WTC11 (cell line): ENCODE measurements around the gene SYNJ2. TPM values are rescaled to one million over a fixed set of nuclear protein-coding genes. Genes with fewer than 3 reads are reported as not detected.

Experiments
- ATAC-seq: fragments of 200-7000 bp; cut with Tn5 transposase; 2 replicates; pipeline ENCODE4 v1.10.0; 2021; ENCODE audit warnings: mild to moderate bottlenecking, moderate library complexity
- CTCF ChIA-PET: fragments of 300-600 bp; sonication (Branson Sonifier 250); formaldehyde crosslinking; loops from one replicate; lab custom pipeline; 2021; ENCODE audit warnings: antibody characterized with exemption; lab: Charles Lee
- POLR2A ChIA-PET: fragments of 350-600 bp; sonication (Branson Sonifier 250); formaldehyde crosslinking; loops from one replicate; lab custom pipeline; 2021; ENCODE audit warnings: antibody characterized with exemption; lab: Charles Lee
- DNase-seq: peaks from one replicate; pipeline ENCODE4 v3.0.0; 2021; ENCODE audit warnings: low spot score
- H3K27ac Mint-ChIP-seq: 2 replicates; pipeline ENCODE4 v1.8.0; 2021; ENCODE audit warnings: mixed read lengths
- H3K27me3 Mint-ChIP-seq: 2 replicates; pipeline ENCODE4 v1.8.0; 2021; ENCODE audit warnings: low read depth, mild to moderate bottlenecking, moderate library complexity, mixed read lengths
- H3K36me3 Mint-ChIP-seq: 2 replicates; pipeline ENCODE4 v1.8.0; 2021; ENCODE audit warnings: mixed read lengths
- H3K4me1 Mint-ChIP-seq: 2 replicates; pipeline ENCODE4 v1.8.0; 2022; ENCODE audit warnings: mixed read lengths
- H3K4me3 Mint-ChIP-seq: 2 replicates; pipeline ENCODE4 v1.8.0; 2021; ENCODE audit warnings: mild to moderate bottlenecking, moderate library complexity, mixed read lengths
- H3K9me3 Mint-ChIP-seq: 2 replicates; pipeline ENCODE4 v1.8.0; 2021; ENCODE audit warnings: mixed read lengths
- AR ChIP-seq: fragments of 250-450 bp; sonication (Bioruptor Pico); IDR thresholded peaks from 2 replicates; pipeline ENCODE4 v1.9.0; 2021; ENCODE audit warnings: mild to moderate bottlenecking
- ATF3 ChIP-seq: sonication (generic); formaldehyde crosslinking; conservative IDR thresholded peaks from 2 replicates; pipeline ENCODE4 v1.8.1; 2022; ENCODE audit warnings: mild to moderate bottlenecking, missing genetic modification reagents
- CBFB ChIP-seq: sonication (generic); formaldehyde crosslinking; IDR thresholded peaks from 2 replicates; pipeline ENCODE4 v1.8.1; 2022; ENCODE audit warnings: mild to moderate bottlenecking, low read depth, missing genetic modification reagents
- ESRRA ChIP-seq: sonication (generic); formaldehyde crosslinking; IDR thresholded peaks from 2 replicates; pipeline ENCODE4 v1.8.1; 2022; ENCODE audit warnings: mild to moderate bottlenecking, missing genetic modification reagents, borderline replicate concordance
- FOXK1 ChIP-seq: sonication (generic); formaldehyde crosslinking; IDR thresholded peaks from 2 replicates; pipeline ENCODE4 v1.8.0; 2022; ENCODE audit warnings: mild to moderate bottlenecking, moderate library complexity, missing genetic modification reagents
- FOXP1 ChIP-seq: sonication (generic); formaldehyde crosslinking; IDR thresholded peaks from 2 replicates; pipeline ENCODE4 v1.8.0; 2022; ENCODE audit warnings: missing genetic modification reagents, mild to moderate bottlenecking, moderate library complexity, borderline replicate concordance
- KAT7 ChIP-seq: sonication (generic); formaldehyde crosslinking; IDR thresholded peaks from 2 replicates; pipeline ENCODE4 v1.8.1; 2023; ENCODE audit warnings: missing genetic modification reagents, mild to moderate bottlenecking, borderline replicate concordance
- PREB ChIP-seq: sonication (generic); formaldehyde crosslinking; IDR thresholded peaks from 2 replicates; pipeline ENCODE4 v1.8.1; 2022; ENCODE audit warnings: mild to moderate bottlenecking, missing genetic modification reagents, moderate library complexity, borderline replicate concordance
- PRRX2 ChIP-seq: fragments of 250-450 bp; sonication (Bioruptor Pico); IDR thresholded peaks from 2 replicates; pipeline ENCODE4 v1.8.0; 2021; ENCODE audit warnings: mild to moderate bottlenecking
- SOX15 ChIP-seq: fragments of 250-450 bp; sonication (Bioruptor Pico); IDR thresholded peaks from 2 replicates; pipeline ENCODE4 v1.9.0; 2021; ENCODE audit warnings: mild to moderate bottlenecking
- TEAD4 ChIP-seq: sonication (generic); formaldehyde crosslinking; IDR thresholded peaks from 2 replicates; pipeline ENCODE4 v1.8.0; 2022; ENCODE audit warnings: mild to moderate bottlenecking, missing genetic modification reagents
- ZNF121 ChIP-seq: sonication (generic); formaldehyde crosslinking; IDR thresholded peaks from 2 replicates; pipeline ENCODE4 v1.8.0; 2023; ENCODE audit warnings: missing genetic modification reagents
- ZNF138 ChIP-seq: sonication (generic); formaldehyde crosslinking; conservative IDR thresholded peaks from 2 replicates; pipeline ENCODE4 v1.8.1; 2022; ENCODE audit warnings: mild to moderate bottlenecking, moderate library complexity, missing genetic modification reagents
- ZNF416 ChIP-seq: fragments of 250-450 bp; sonication (Bioruptor Pico); IDR thresholded peaks from 2 replicates; pipeline ENCODE4 v1.9.0; 2021; ENCODE audit warnings: mild to moderate bottlenecking, inconsistent platforms
- ZNF425 ChIP-seq: fragments of 250-450 bp; sonication (Bioruptor Pico); conservative IDR thresholded peaks from 2 replicates; pipeline ENCODE4 v1.9.0; 2021; ENCODE audit warnings: mild to moderate bottlenecking
- total RNA-seq: library from RNA; stranded (reverse); gene quantifications from 3 replicates; pipeline ENCODE4 v1.2.3, GENCODE V29; 2021
- TF ChIP-seq, protein P1 (sequence below): fragments of 250-450 bp; sonication (Bioruptor Pico); IDR thresholded peaks from 2 replicates; pipeline ENCODE4 v1.9.0; 2021; ENCODE audit warnings: mild to moderate bottlenecking, borderline replicate concordance
- TF ChIP-seq, protein P2 (sequence below): sonication (generic); formaldehyde crosslinking; IDR thresholded peaks from 2 replicates; pipeline ENCODE4 v1.8.0; 2023; ENCODE audit warnings: mild to moderate bottlenecking, missing genetic modification reagents

Gene SYNJ2
- total RNA-seq, 1 experiment from 2014 or later, result 15.3 TPM

DNA sequence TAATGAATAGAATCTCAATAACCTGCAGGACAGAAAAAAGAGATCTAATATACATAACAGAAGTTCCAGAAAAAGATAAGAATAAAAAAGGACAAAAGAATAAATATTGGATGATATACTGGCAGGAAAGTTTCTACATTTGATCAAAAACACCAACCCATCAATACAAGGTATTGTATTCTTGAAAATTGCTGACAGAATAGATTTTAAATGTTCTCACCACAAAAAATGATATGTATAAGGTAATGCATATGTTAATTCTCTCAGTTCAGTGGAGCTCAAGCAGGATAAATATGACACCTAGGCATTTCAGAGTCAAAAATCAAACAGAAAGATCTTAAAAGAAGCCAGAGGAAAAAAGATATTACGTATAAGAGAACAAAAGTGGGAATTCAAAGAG is 142.6 kb downstream of the SYNJ2 start:
- no peaks in the 10 kb centered on the region for H3K4me1 Mint-ChIP-seq

More for the DNA sequence above, 142.6 kb downstream of the SYNJ2 start:
- no peak for TF ChIP-seq ESRRA (CRISPR knock-in tag)
- TF ChIP-seq PREB, result no peak
- no peak for TF ChIP-seq TEAD4 (CRISPR knock-in tag)
- no peak for TF ChIP-seq CBFB
- TF ChIP-seq, protein P1, sequence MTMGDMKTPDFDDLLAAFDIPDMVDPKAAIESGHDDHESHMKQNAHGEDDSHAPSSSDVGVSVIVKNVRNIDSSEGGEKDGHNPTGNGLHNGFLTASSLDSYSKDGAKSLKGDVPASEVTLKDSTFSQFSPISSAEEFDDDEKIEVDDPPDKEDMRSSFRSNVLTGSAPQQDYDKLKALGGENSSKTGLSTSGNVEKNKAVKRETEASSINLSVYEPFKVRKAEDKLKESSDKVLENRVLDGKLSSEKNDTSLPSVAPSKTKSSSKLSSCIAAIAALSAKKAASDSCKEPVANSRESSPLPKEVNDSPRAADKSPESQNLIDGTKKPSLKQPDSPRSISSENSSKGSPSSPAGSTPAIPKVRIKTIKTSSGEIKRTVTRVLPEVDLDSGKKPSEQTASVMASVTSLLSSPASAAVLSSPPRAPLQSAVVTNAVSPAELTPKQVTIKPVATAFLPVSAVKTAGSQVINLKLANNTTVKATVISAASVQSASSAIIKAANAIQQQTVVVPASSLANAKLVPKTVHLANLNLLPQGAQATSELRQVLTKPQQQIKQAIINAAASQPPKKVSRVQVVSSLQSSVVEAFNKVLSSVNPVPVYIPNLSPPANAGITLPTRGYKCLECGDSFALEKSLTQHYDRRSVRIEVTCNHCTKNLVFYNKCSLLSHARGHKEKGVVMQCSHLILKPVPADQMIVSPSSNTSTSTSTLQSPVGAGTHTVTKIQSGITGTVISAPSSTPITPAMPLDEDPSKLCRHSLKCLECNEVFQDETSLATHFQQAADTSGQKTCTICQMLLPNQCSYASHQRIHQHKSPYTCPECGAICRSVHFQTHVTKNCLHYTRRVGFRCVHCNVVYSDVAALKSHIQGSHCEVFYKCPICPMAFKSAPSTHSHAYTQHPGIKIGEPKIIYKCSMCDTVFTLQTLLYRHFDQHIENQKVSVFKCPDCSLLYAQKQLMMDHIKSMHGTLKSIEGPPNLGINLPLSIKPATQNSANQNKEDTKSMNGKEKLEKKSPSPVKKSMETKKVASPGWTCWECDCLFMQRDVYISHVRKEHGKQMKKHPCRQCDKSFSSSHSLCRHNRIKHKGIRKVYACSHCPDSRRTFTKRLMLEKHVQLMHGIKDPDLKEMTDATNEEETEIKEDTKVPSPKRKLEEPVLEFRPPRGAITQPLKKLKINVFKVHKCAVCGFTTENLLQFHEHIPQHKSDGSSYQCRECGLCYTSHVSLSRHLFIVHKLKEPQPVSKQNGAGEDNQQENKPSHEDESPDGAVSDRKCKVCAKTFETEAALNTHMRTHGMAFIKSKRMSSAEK (CRISPR knock-in tag), result no peak
- TF ChIP-seq ATF3 (CRISPR knock-in tag), result no peak
- no peak for TF ChIP-seq FOXP1 (CRISPR knock-in tag)
- TF ChIP-seq ZNF121 (CRISPR knock-in tag), result no peak
- no peak for TF ChIP-seq ZNF138 (CRISPR knock-in tag)
- no peak for TF ChIP-seq ZNF425
- TF ChIP-seq KAT7 (CRISPR knock-in tag), result no peak
- no peak for TF ChIP-seq AR (CRISPR knock-in tag)
- TF ChIP-seq ZNF416 (CRISPR knock-in tag), result no peak
- TF ChIP-seq, protein P2, sequence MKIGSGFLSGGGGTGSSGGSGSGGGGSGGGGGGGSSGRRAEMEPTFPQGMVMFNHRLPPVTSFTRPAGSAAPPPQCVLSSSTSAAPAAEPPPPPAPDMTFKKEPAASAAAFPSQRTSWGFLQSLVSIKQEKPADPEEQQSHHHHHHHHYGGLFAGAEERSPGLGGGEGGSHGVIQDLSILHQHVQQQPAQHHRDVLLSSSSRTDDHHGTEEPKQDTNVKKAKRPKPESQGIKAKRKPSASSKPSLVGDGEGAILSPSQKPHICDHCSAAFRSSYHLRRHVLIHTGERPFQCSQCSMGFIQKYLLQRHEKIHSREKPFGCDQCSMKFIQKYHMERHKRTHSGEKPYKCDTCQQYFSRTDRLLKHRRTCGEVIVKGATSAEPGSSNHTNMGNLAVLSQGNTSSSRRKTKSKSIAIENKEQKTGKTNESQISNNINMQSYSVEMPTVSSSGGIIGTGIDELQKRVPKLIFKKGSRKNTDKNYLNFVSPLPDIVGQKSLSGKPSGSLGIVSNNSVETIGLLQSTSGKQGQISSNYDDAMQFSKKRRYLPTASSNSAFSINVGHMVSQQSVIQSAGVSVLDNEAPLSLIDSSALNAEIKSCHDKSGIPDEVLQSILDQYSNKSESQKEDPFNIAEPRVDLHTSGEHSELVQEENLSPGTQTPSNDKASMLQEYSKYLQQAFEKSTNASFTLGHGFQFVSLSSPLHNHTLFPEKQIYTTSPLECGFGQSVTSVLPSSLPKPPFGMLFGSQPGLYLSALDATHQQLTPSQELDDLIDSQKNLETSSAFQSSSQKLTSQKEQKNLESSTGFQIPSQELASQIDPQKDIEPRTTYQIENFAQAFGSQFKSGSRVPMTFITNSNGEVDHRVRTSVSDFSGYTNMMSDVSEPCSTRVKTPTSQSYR, result no peak
- TF ChIP-seq FOXK1 (CRISPR knock-in tag), result no peak
- TF ChIP-seq SOX15 (CRISPR knock-in tag), result no peak
- TF ChIP-seq PRRX2 (CRISPR knock-in tag), result no peak
- H3K4me3 Mint-ChIP-seq, result no peak overlapping the region
- no peak for DNase-seq
- no peak overlapping the region for H3K27ac Mint-ChIP-seq
- no peaks in the 10 kb centered on the region for H3K9me3 Mint-ChIP-seq
- POLR2A ChIA-PET, result no interaction called here
- CTCF ChIA-PET, result no interaction called here
- ATAC-seq, result no peak
- H3K27me3 Mint-ChIP-seq, result no peaks in the 10 kb centered on the region
- peaks cover 3% of the 10 kb centered on the region; the same call in 1 of the 2 replicates for H3K36me3 Mint-ChIP-seq
